Measurements from ENCODE around the gene PPP1R16B.

PPP1R16B gene

GRCh38 chr20:38805958-38806854 is 709 bp downstream of the PPP1R16B start:
- Histone ChIP-seq H3K18ac (ENCODE audit: low read length) (peak overlapping the region; percentile 91), H2BK5ac (ENCODE audit: low read length) (peak overlapping the region; percentile 97), H3K27me3 (ENCODE audit: control insufficient read depth in 3 of 3, insufficient read depth in 3 of 3, low read depth in 1 of 3, low read length in 3 of 3) (peaks cover 0 to 17% (median 0%) of the 10 kb centered on the region in 3 experiments), H2BK12ac (ENCODE audit: low read length) (no peak overlapping the region), H3K9me3 (replicated peaks in 1 of 2; ENCODE audit: control insufficient read depth in 2 of 2, insufficient read depth in 1 of 2, low read depth in 1 of 2, low read length in 2 of 2) (no peaks in the 10 kb centered on the region), H4K91ac (ENCODE audit: low read depth, low read length, poor library complexity) (no peak overlapping the region), H3K14ac (ENCODE audit: low read length) (peak overlapping the region; percentile 9), H2BK15ac (ENCODE audit: low read length) (peak overlapping the region; percentile 95), H3K4me3 (ENCODE audit: low read length in 2 of 2) (peak overlapping the region; percentile 71 to 73), H3K4ac (ENCODE audit: low read length) (no peak overlapping the region), H3K4me2 (ENCODE audit: insufficient read depth, low read length, poor library complexity, severe bottlenecking) (peak overlapping the region; percentile 98), H2AFZ (ENCODE audit: low read length) (peak overlapping the region; percentile 96), H3K9ac (ENCODE audit: low read depth, low read length, poor library complexity) (peak overlapping the region; percentile 81), H3K36me3 (replicated peaks in 1 of 2; ENCODE audit: control insufficient read depth in 2 of 2, insufficient read depth in 2 of 2, low read length in 2 of 2) (peaks cover 0 to 7% of the 10 kb centered on the region in 2 donors), H3K23ac (ENCODE audit: low read depth, low read length, poor library complexity) (peak overlapping the region; percentile 17), H2BK120ac (ENCODE audit: low read depth, low read length) (peak overlapping the region; percentile 78), H3K27ac (replicated peaks; ENCODE audit: low read length) (no peak overlapping the region), H2AK5ac (ENCODE audit: low read depth, low read length) (peak overlapping the region; percentile 22), H3K4me1 (ENCODE audit: control insufficient read depth in 2 of 2, insufficient read depth in 1 of 2, low read depth in 1 of 2, low read length in 2 of 2) (peaks cover 22 to 23% of the 10 kb centered on the region in 2 donors), H3K79me1 (ENCODE audit: low read depth, low read length) (no peaks in the 10 kb centered on the region), H4K8ac (ENCODE audit: low read depth, low read length) (no peak overlapping the region)
- WGBS, 2 donors (ENCODE audit: extremely low coverage in 2 of 2, insufficient read length in 2 of 2, insufficient replicate concordance in 1 of 2), result no CpG with 5 or more reads among the region's 81 CpGs
- no peak for DNase-seq (ENCODE audit: low spot score)

DNA sequence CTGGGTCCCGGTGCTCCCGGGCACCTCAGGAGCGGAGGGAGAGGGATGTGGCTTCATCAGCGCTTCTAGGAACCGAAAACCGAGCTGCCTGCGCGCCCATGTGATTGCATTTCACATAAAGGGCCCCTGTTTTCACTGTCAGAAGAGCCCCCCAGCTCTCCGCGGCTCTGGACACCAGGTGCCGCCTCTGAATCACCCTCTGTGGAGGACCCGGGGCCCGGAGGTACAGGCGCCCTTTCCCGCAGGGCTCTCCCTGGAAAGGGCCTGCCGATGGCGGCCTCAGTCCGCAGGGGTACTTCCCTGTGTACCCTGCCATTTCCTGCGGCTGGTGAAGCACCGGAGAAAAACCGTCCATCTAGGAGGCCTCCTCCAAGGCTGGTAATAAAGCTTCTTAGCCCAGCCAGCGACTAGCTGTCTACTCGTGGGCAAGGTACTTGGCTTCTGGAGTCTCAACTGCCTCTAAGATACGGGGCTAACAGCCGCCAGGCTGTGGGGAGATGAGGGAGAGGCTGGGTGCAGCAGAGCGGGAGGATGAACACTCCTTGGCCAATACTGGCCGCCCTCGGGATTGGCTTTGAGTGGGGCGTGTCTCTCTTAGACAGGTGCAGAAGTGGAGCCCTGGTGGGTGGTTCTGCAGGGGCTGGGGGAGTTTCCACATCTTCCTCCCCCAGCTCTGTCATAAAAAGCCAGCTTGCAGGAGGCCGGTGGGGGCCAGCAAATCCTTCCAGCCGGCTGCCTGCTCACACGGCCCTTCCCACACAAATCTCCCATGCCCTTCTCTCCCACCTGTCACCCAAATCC is 1.6 kb downstream of the PPP1R16B start:
- Histone ChIP-seq H4K8ac (ENCODE audit: low read depth, low read length) (no peak overlapping the region), H3K79me1 (ENCODE audit: low read depth, low read length) (no peaks in the 10 kb centered on the region), H3K14ac (ENCODE audit: low read length) (peak overlapping the region; percentile 57), H3K27me3 (ENCODE audit: control insufficient read depth in 3 of 3, insufficient read depth in 3 of 3, low read depth in 1 of 3, low read length in 3 of 3) (peaks cover 0 to 17% (median 0%) of the 10 kb centered on the region in 3 experiments), H2AK5ac (ENCODE audit: low read depth, low read length) (peak overlapping the region; percentile 54), H3K27ac (replicated peaks; ENCODE audit: low read length) (no peak overlapping the region), H3K4me1 (ENCODE audit: control insufficient read depth in 2 of 2, insufficient read depth in 1 of 2, low read depth in 1 of 2, low read length in 2 of 2) (peaks cover 22 to 23% of the 10 kb centered on the region in 2 donors), H3K9ac (ENCODE audit: low read depth, low read length, poor library complexity) (no peak overlapping the region), H2BK15ac (ENCODE audit: low read length) (peak overlapping the region; percentile 95), H2BK12ac (ENCODE audit: low read length) (peak overlapping the region; percentile 24), H2BK120ac (ENCODE audit: low read depth, low read length) (peak overlapping the region; percentile 25), H3K4me3 (ENCODE audit: low read length in 2 of 2) (peak overlapping the region; percentile 71 to 73), H4K91ac (ENCODE audit: low read depth, low read length, poor library complexity) (no peak overlapping the region), H3K9me3 (replicated peaks in 1 of 2; ENCODE audit: control insufficient read depth in 2 of 2, insufficient read depth in 1 of 2, low read depth in 1 of 2, low read length in 2 of 2) (no peaks in the 10 kb centered on the region), H3K23ac (ENCODE audit: low read depth, low read length, poor library complexity) (peak overlapping the region; percentile 34), H3K18ac (ENCODE audit: low read length) (peak overlapping the region; percentile 90), H3K4me2 (ENCODE audit: insufficient read depth, low read length, poor library complexity, severe bottlenecking) (peak overlapping the region; percentile 98), H3K4ac (ENCODE audit: low read length) (no peak overlapping the region), H2AFZ (ENCODE audit: low read length) (peak overlapping the region; percentile 96), H3K36me3 (replicated peaks in 1 of 2; ENCODE audit: control insufficient read depth in 2 of 2, insufficient read depth in 2 of 2, low read length in 2 of 2) (peaks cover 0 to 7% of the 10 kb centered on the region in 2 donors), H2BK5ac (ENCODE audit: low read length) (peak overlapping the region; percentile 20)
- DNase-seq (ENCODE audit: low spot score), result no peak
- no CpG with 5 or more reads among the region's 32 CpGs for WGBS, 2 donors (ENCODE audit: extremely low coverage in 2 of 2, insufficient read length in 2 of 2, insufficient replicate concordance in 1 of 2)

DNA sequence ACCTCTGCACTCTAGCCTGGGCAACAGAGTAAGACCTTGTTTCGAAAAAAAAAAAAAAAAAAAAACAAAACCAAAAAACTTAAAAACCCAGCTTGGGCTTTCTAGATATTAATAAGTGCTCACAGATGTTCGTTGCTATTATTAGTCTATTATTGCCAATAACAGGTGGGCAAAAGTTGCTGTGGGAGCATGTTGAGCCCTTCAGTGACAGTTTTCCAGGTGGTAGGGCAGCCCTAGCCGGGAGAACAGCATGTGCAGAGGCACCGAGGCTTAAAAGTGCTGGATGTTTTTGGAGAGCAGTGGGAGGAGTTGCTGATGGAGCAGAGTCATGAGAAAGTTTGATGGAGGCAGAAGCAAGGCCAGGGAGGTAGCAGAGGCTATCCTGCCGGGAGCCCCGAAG is 4.4 kb downstream of the PPP1R16B start:
- Histone ChIP-seq H3K4me1 (ENCODE audit: control insufficient read depth in 2 of 2, insufficient read depth in 1 of 2, low read depth in 1 of 2, low read length in 2 of 2) (peaks cover 11 to 15% of the 10 kb centered on the region in 2 donors), H3K27ac (replicated peaks; ENCODE audit: low read length) (no peak overlapping the region), H3K4me2 (ENCODE audit: insufficient read depth, low read length, poor library complexity, severe bottlenecking) (no peak overlapping the region), H2AK5ac (ENCODE audit: low read depth, low read length) (no peak overlapping the region), H2AFZ (ENCODE audit: low read length) (no peak overlapping the region), H2BK120ac (ENCODE audit: low read depth, low read length) (no peak overlapping the region), H3K27me3 (ENCODE audit: control insufficient read depth in 3 of 3, insufficient read depth in 3 of 3, low read depth in 1 of 3, low read length in 3 of 3) (peaks cover 0 to 17% (median 0%) of the 10 kb centered on the region in 3 experiments), H3K14ac (ENCODE audit: low read length) (no peak overlapping the region), H3K36me3 (replicated peaks in 1 of 2; ENCODE audit: control insufficient read depth in 2 of 2, insufficient read depth in 2 of 2, low read length in 2 of 2) (peaks cover 0 to 7% of the 10 kb centered on the region in 2 donors), H3K18ac (ENCODE audit: low read length) (no peak overlapping the region), H2BK15ac (ENCODE audit: low read length) (no peak overlapping the region), H2BK5ac (ENCODE audit: low read length) (no peak overlapping the region), H3K4me3 (ENCODE audit: low read length in 2 of 2) (no peak overlapping the region), H4K91ac (ENCODE audit: low read depth, low read length, poor library complexity) (no peak overlapping the region), H3K4ac (ENCODE audit: low read length) (no peak overlapping the region), H2BK12ac (ENCODE audit: low read length) (no peak overlapping the region), H4K8ac (ENCODE audit: low read depth, low read length) (no peak overlapping the region), H3K9me3 (replicated peaks in 1 of 2; ENCODE audit: control insufficient read depth in 2 of 2, insufficient read depth in 1 of 2, low read depth in 1 of 2, low read length in 2 of 2) (no peaks in the 10 kb centered on the region), H3K9ac (ENCODE audit: low read depth, low read length, poor library complexity) (no peak overlapping the region), H3K79me1 (ENCODE audit: low read depth, low read length) (no peaks in the 10 kb centered on the region), H3K23ac (ENCODE audit: low read depth, low read length, poor library complexity) (no peak overlapping the region)
- WGBS, 2 donors (ENCODE audit: extremely low coverage in 2 of 2, insufficient read length in 2 of 2, insufficient replicate concordance in 1 of 2), result no CpG with 5 or more reads among the region's 6 CpGs
- DNase-seq (ENCODE audit: low spot score), result no peak

Measured in neuronal stem cell (in vitro differentiated cells).